Airway epithelial cell (primary cell): ENCODE data around the gene TOM1L2. TPM values are rescaled to one million over a fixed set of nuclear protein-coding genes. Genes with fewer than 3 reads are reported as not detected.

Experiments used
- total RNA-seq: library from RNA; depleted of rRNA; stranded (reverse); fragments of >200 nt; gene quantifications from 2 replicates; pipeline ENCODE4 v1.2.3, GENCODE V29; 2015

The TOM1L2 gene
- total RNA-seq: 56.9 and 58.0 TPM in 2 replicates

GRCh38 chr17:17972126-17972951 lies at the start of gene TOM1L2, which contains the start of gene DRC3:
TSS of gene TOM1L2 (minus strand) at chr17:17972400. CDS start at chr17:17972313, 87 bp downstream.
TSS of gene DRC3 (plus strand) at chr17:17972862. CDS start at chr17:17977599, 4,737 bp downstream.

DNA sequence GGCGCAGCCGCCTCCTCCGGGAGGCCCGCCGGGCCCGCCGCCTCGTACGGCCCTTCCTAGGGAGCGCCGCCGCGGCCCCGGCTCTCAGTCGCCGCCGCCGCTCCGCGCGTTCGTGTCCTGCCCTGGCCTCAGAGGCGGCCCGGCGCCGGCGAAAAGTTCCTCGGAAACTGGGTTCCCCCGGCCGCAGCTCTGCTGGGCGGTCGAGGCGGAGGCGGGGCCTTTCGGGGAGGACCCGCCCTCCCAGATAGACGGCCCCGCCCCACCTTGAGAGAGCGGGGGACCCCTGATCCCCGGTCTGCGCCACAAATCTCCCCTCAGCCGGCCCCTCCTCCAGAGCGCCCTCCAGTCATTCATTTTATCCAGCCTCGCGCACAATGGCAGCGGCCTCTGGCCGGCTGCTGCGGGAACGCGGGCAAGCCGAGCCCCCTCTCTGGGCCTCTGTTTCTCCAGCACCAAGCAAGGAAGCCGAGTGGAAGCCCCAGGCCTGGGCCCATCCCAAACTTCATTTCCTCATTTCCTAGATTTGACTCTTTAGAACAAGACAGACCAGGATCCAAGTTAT lies 135.3 kb downstream of the TOM1L2 start, which contains the start of gene SREBF1:
SREBF1 (minus strand) TSS at position 169 of the 562 bp plus-strand sequence. CDS start 169 bp downstream, outside the sequence.

Other genes with a start within 250 kb of the TOM1L2 start
- 300 and 327 TPM in 2 replicates for gene SREBF1, start 135.4 kb downstream of the TOM1L2 start, total RNA-seq
- 0.21 TPM in 1 of 2 replicates, not detected in the other for gene DRC3, start 462 bp upstream of the TOM1L2 start, total RNA-seq
- gene ATPAF2, start 66.8 kb upstream of the TOM1L2 start, total RNA-seq: 11.6 and 15.6 TPM in 2 replicates
- 8.9 and 9.2 TPM in 2 replicates for gene GID4, start 67.0 kb upstream of the TOM1L2 start, total RNA-seq
- 38.4 and 42.7 TPM in 2 replicates for gene DRG2, start 115.5 kb upstream of the TOM1L2 start, total RNA-seq
- gene MYO15A, start 136.4 kb upstream of the TOM1L2 start, total RNA-seq: 0.21 TPM in 1 of 2 replicates, not detected in the other
- gene ALKBH5, start 211.4 kb upstream of the TOM1L2 start, total RNA-seq: 74.3 and 101 TPM in 2 replicates